Smooth muscle cell (in vitro differentiated cells): ENCODE data around the gene C15orf40. TPM values are rescaled to one million over a fixed set of nuclear protein-coding genes. Genes with fewer than 3 reads are reported as not detected.
"Not testable (repeated sequence)": the region's sequence is repeated elsewhere in the genome, so short reads cannot be mapped to it uniquely, and the experiment has no call there.

Source experiments
- DNase-seq: peaks from one replicate; lab custom pipeline; 2025; ENCODE audit not compliant: unreplicated experiment; lab: John Stamatoyannopoulos, UW
- H2AFZ ChIP-seq: fragments of 200-600 bp; sonication (generic); 2 replicates; pipeline ENCODE4 v1.6.0; 2016; ENCODE audit warnings: antibody characterized with exemption, low read depth, mild to moderate bottlenecking
- H3F3A ChIP-seq: fragments of 200-600 bp; sonication (generic); 2 replicates; pipeline ENCODE4 v1.6.0; 2017; ENCODE audit warnings: antibody characterized with exemption, low read depth
- H3K27ac ChIP-seq: fragments of 200-600 bp; sonication (generic); 2 replicates; pipeline ENCODE4 v1.5.1; 2016; ENCODE audit warnings: low read depth, mild to moderate bottlenecking
- H3K27me3 ChIP-seq: fragments of 200-600 bp; sonication (generic); 2 replicates; pipeline ENCODE4 v1.6.1; 2016; ENCODE audit warnings: low read depth, mild to moderate bottlenecking
- H3K36me3 ChIP-seq: fragments of 200-600 bp; sonication (generic); 2 replicates; pipeline ENCODE4 v1.5.1; 2016; ENCODE audit warnings: low read depth
- H3K4me1 ChIP-seq: fragments of 200-600 bp; sonication (generic); 2 replicates; pipeline ENCODE4 v1.5.1; 2016; ENCODE audit warnings: low read depth
- H3K4me2 ChIP-seq: fragments of 200-600 bp; sonication (generic); 2 replicates; pipeline ENCODE4 v1.6.0; 2016; ENCODE audit warnings: mild to moderate bottlenecking
- H3K4me3 ChIP-seq: fragments of 200-600 bp; sonication (generic); 2 replicates; pipeline ENCODE4 v1.5.1; 2016; ENCODE audit warnings: mild to moderate bottlenecking
- H3K79me2 ChIP-seq: fragments of 200-600 bp; sonication (generic); 2 replicates; pipeline ENCODE4 v1.6.0; 2016; ENCODE audit warnings: low read depth, mild to moderate bottlenecking
- H3K9ac ChIP-seq: fragments of 200-600 bp; sonication (generic); 2 replicates; pipeline ENCODE4 v1.6.0; 2016; ENCODE audit warnings: low read depth
- H3K9me3 ChIP-seq: fragments of 200-600 bp; sonication (generic); replicated peaks from 2 replicates; pipeline ENCODE4 v1.5.1; 2016; ENCODE audit warnings: low read depth
- H4K20me1 ChIP-seq: fragments of 200-600 bp; sonication (generic); 2 replicates; pipeline ENCODE4 v1.6.0; 2016; ENCODE audit warnings: low read depth
- WGBS: methylation state at CpG from one replicate; pipeline ENCODE4 v1.1.7; 2016; ENCODE audit warnings: low lambda C conversion rate; 5-methylcytosine and 5-hydroxymethylcytosine counted together
- polyA plus RNA-seq: library from polyadenylated mRNA; unstranded; fragments of >200 nt; fragmentation: Nextera tagmentation; extraction: Ambion mirVana; gene quantifications from 2 replicates; pipeline ENCODE4 v1.2.1, GENCODE V29; 2016
- total RNA-seq: library from RNA; depleted of rRNA; stranded (reverse); fragments of >200 nt; gene quantifications from 2 replicates; pipeline ENCODE4 v1.2.3, GENCODE V29; 2014
- TF ChIP-seq, protein P1 (sequence below): fragments of 200-600 bp; sonication (generic); IDR thresholded peaks from 2 replicates; pipeline ENCODE4 v1.5.1; 2017; ENCODE audit warnings: borderline replicate concordance, mild to moderate bottlenecking, antibody characterized with exemption; ENCODE audit not compliant: insufficient read depth, poor library complexity, severe bottlenecking

Gene C15orf40
- total and polyA plus RNA-seq, 2 experiments from 2014 or later = 14.3 to 19.3 TPM

DNA sequence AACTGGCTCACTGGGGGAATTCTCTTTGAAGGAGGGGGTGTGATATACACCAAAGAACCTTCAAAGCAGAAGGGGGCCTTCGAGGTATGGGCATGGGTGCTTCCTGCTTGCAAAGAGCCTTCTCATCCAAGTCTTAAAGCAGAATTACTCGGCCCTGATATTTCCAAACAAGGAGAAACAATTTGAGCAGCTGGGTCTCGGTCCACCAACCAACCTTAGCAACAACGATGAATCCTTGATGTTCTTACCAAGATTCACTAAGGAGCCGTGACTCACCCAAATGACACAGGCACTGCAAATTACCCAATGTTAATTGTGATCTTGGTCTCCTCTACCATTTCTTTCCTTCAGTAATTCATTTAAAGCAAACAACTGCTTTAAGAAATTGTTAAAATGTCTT, 66.6 kb downstream of the C15orf40 start:
- TF ChIP-seq, protein P1, sequence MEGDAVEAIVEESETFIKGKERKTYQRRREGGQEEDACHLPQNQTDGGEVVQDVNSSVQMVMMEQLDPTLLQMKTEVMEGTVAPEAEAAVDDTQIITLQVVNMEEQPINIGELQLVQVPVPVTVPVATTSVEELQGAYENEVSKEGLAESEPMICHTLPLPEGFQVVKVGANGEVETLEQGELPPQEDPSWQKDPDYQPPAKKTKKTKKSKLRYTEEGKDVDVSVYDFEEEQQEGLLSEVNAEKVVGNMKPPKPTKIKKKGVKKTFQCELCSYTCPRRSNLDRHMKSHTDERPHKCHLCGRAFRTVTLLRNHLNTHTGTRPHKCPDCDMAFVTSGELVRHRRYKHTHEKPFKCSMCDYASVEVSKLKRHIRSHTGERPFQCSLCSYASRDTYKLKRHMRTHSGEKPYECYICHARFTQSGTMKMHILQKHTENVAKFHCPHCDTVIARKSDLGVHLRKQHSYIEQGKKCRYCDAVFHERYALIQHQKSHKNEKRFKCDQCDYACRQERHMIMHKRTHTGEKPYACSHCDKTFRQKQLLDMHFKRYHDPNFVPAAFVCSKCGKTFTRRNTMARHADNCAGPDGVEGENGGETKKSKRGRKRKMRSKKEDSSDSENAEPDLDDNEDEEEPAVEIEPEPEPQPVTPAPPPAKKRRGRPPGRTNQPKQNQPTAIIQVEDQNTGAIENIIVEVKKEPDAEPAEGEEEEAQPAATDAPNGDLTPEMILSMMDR = no peak
- H3K4me2 ChIP-seq = no peak overlapping the region

DNA sequence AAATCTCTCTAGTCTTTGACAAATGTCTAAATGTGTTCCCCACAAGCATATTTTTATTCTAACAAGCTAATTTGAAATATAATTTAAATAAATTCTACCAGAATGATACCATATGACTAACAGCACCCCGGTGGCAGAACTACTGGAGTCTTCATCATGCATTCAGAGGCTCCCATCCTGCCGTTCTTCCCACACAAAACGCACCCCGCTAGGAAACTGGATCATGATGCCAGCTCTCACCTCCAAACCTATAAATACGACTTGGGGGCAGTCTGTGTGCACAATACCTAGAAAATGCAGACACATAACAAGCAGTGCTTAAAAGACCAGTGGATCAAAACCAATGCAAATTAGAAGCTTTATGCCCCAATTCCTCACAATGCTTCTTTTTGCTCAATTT, 67.4 kb downstream of the C15orf40 start:
- H3K36me3 ChIP-seq = no peaks in the 10 kb centered on the region
- H3K27me3 ChIP-seq = peaks cover 3% of the 10 kb centered on the region
- DNase-seq = no peak
- TF ChIP-seq, protein P1 = no peak
- peak overlapping the region; percentile 84 for H3K27ac ChIP-seq
- H3F3A ChIP-seq = no peaks in the 10 kb centered on the region
- H3K4me3 ChIP-seq = no peak overlapping the region
- no peak overlapping the region for H2AFZ ChIP-seq
- H3K4me1 ChIP-seq = peaks cover 6% of the 10 kb centered on the region
- H3K9me3 ChIP-seq = no peaks in the 10 kb centered on the region
- H3K4me2 ChIP-seq = no peak overlapping the region
- no peaks in the 10 kb centered on the region for H3K79me2 ChIP-seq
- H3K9ac ChIP-seq = no peak overlapping the region
- H4K20me1 ChIP-seq = no peaks in the 10 kb centered on the region
- WGBS = 94% methylated on average over 5 of the region's 5 CpGs

More for the DNA sequence above, 66.6 kb downstream of the C15orf40 start:
- Histone ChIP-seq H3K9me3 (no peaks in the 10 kb centered on the region), H3K27ac (peak overlapping the region; percentile 2), H4K20me1 (no peaks in the 10 kb centered on the region), H3K4me3 (no peak overlapping the region), H2AFZ (no peak overlapping the region), H3K79me2 (no peaks in the 10 kb centered on the region), H3K36me3 (no peaks in the 10 kb centered on the region), H3K27me3 (peaks cover 11% of the 10 kb centered on the region), H3F3A (no peaks in the 10 kb centered on the region), H3K4me1 (peaks cover 6% of the 10 kb centered on the region), H3K9ac (no peak overlapping the region)
- 77% methylated on average over 5 of the region's 5 CpGs for WGBS
- DNase-seq = no peak

DNA sequence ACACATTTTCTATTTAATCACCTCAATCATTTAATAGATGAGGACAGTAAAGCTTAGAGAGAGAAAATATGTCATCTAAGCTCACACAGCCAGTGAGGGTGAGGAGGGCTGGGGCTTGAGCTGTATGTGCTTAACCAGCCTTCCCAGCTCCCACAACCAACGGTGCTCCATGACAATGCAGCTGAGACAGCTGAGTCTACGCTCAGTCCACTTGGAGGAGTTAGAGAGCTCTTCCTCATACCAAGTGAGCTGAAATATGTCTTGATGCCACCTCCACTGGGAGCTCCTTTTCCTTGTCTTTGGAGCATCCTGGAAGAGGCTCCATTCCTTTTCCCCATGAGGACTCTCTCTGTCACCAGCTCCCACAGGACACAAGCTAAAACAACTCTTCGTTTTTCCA, 68.3 kb downstream of the C15orf40 start:
- H3K36me3 ChIP-seq = no peaks in the 10 kb centered on the region
- peaks cover 6% of the 10 kb centered on the region for H3K4me1 ChIP-seq
- H3F3A ChIP-seq = no peaks in the 10 kb centered on the region
- H3K4me3 ChIP-seq = no peak overlapping the region
- H3K79me2 ChIP-seq = no peaks in the 10 kb centered on the region
- H3K27ac ChIP-seq = peak overlapping the region; percentile 84
- no peaks in the 10 kb centered on the region for H4K20me1 ChIP-seq
- TF ChIP-seq, protein P1 = no peak
- no peaks in the 10 kb centered on the region for H3K27me3 ChIP-seq
- peak overlapping the region; percentile 53 for H3K9ac ChIP-seq
- no peak overlapping the region for H2AFZ ChIP-seq
- 70% methylated on average over 3 of the region's 3 CpGs for WGBS
- no peak overlapping the region for H3K4me2 ChIP-seq
- DNase-seq = no peak
- H3K9me3 ChIP-seq = no peaks in the 10 kb centered on the region

DNA sequence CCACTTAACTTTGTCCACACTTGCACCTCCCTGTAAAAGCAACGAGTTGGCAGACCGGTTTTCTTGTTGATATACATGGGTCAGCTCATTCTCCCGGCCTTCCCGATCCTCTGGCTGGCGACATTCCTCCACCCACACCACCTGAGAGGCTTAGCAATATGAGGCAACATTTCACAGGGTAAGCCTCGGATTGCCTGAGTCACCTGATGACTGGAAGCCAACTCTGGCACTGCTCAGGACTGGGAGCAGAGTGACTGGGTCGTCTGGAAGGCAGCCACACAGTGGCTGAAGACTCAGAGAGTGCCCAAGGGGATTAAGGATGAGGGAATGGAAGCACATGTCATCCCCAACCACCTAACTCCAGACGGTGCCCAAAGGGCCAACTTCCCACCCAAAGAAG, 68.7 kb downstream of the C15orf40 start:
- 49% methylated on average over 8 of the region's 8 CpGs for WGBS

DNA sequence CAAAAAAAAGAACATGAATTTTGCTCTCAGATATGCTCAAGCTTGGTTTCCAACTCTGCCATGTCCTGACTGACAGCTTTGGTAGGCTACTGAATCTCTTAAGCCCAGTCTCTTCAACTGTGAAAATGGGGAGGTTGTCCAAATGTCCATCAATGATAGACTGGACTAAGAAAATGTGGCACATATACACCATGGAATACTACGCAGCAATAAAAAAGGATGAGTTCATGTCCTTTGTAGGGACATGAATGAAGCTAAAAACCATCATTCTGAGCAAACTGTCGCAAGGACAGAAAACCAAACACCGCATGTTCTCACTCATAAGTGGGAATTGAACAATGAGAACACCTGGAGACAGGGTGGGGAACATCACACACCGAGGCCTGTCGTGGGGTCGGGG, 71.8 kb downstream of the C15orf40 start:
- not testable (repeated sequence) for H3K27me3 ChIP-seq, H3K79me2 ChIP-seq, H3K36me3 ChIP-seq, H3K4me3 ChIP-seq, H4K20me1 ChIP-seq, H3F3A ChIP-seq, H3K9me3 ChIP-seq, H3K9ac ChIP-seq, H3K4me2 ChIP-seq, DNase-seq, H3K27ac ChIP-seq, H3K4me1 ChIP-seq, H2AFZ ChIP-seq
- WGBS = 94% methylated on average over 6 of the region's 6 CpGs

More for the DNA sequence above, 68.7 kb downstream of the C15orf40 start:
- DNase-seq = no peak
- Histone ChIP-seq H4K20me1 (no peaks in the 10 kb centered on the region), H2AFZ (no peak overlapping the region), H3K79me2 (no peaks in the 10 kb centered on the region), H3K27ac (peak overlapping the region; percentile 84), H3K4me3 (no peak overlapping the region), H3F3A (no peaks in the 10 kb centered on the region), H3K36me3 (no peaks in the 10 kb centered on the region), H3K4me2 (no peak overlapping the region), H3K9me3 (no peaks in the 10 kb centered on the region), H3K9ac (peak overlapping the region; percentile 53), H3K27me3 (no peaks in the 10 kb centered on the region), H3K4me1 (peaks cover 6% of the 10 kb centered on the region)
- TF ChIP-seq, protein P1 = no peak
